Esophagus squamous epithelium (tissue), 5 donors: ENCODE results near the gene NCOA1. TPM values are rescaled to one million over a fixed set of nuclear protein-coding genes. Genes with fewer than 3 reads are reported as not detected.
"Not testable (repeated sequence)": the region's sequence is repeated elsewhere in the genome, so short reads cannot be mapped to it uniquely, and the experiment has no call there.

Source experiments
- DNase-seq: peaks from one replicate; lab custom pipeline; 2025; lab: John Stamatoyannopoulos, UW
- H3K27ac ChIP-seq, 4 donors: fragments of 200-600 bp; sonication (generic); one replicate each; pipeline ENCODE4 v1.5.1; 2016 to 2019; ENCODE audit warnings: mild to moderate bottlenecking in 1 of 4
- H3K27me3 ChIP-seq, 4 donors: fragments of 200-600 bp; sonication (generic); 1 replicate in 3 of 4; 2 replicates in 1 of 4; pipeline versions ENCODE4 v1.5.1 to v1.6.0; 2017 to 2021; ENCODE audit warnings: antibody characterized with exemption in 1 of 4
- H3K36me3 ChIP-seq, 3 donors: fragments of 200-600 bp; sonication (generic); one replicate each; pipeline ENCODE4 v1.5.1; 2016 to 2019
- H3K4me1 ChIP-seq, 3 donors: fragments of 200-600 bp; sonication (generic); one replicate each; pipeline ENCODE4 v1.5.1; 2017 to 2019
- H3K4me3 ChIP-seq, 4 donors: fragments of 200-600 bp; sonication (generic); 1 replicate in 3 of 4; 2 replicates in 1 of 4; pipeline ENCODE4 v1.5.1; 2016 to 2019; ENCODE audit warnings: mild to moderate bottlenecking in 2 of 4, moderate library complexity in 1 of 4
- H3K9me3 ChIP-seq, 3 donors: fragments of 200-600 bp; sonication (generic); one replicate each; pipeline ENCODE4 v1.5.1; 2016 to 2019
- CTCF ChIP-seq, 6 experiments: fragments of 450-650 bp in 4 of 6; fragments of 200-600 bp in 2 of 6; sonication (generic) in 2 of 6; IDR thresholded peaks; one replicate each; pipeline ENCODE4 v1.5.1; 2016 to 2019; ENCODE audit warnings: antibody characterized with exemption in 6 of 6, mild to moderate bottlenecking in 4 of 6, moderate library complexity in 4 of 6
- POLR2A ChIP-seq, 4 donors: fragments of 450-650 bp; IDR thresholded peaks; one replicate each; pipeline ENCODE4 v1.6.1; 2017; ENCODE audit warnings: antibody characterized with exemption in 4 of 4, mild to moderate bottlenecking in 4 of 4, moderate library complexity in 3 of 4
- WGBS, 2 donors: methylation state at CpG; one replicate each; pipeline ENCODE4 v1.1.5; 2018; 5-methylcytosine and 5-hydroxymethylcytosine counted together
- intact Hi-C: fragments of 100-400 bp; cut with DNase I; formaldehyde crosslinking; loops from one replicate; pipeline ENCODE4 v1.15.0; 2022
- total RNA-seq, 4 donors: library from RNA; depleted of rRNA; stranded (reverse); fragments of >200 nt; gene quantifications; one replicate each; pipeline ENCODE4 v1.1.0, GENCODE V29; 2016
- donor health status: DM: yes; HTN: yes; CAD: no.

NCOA1 gene
- total RNA-seq, 4 donors from 2014 or later, result 21.3 to 45.4 (median 32.9) TPM

- Histone ChIP-seq H3K4me1 (peaks cover 4 to 36% (median 13%) of the 10 kb centered on the region in 3 donors), H3K27ac (peak overlapping the region; percentile 92 to 100 (median 96)), H3K4me3 (peak overlapping the region; percentile 53 to 95 (median 73)), H3K27me3 (no peaks in the 10 kb centered on the region), H3K9me3 (no peaks in the 10 kb centered on the region), H3K36me3 (peaks cover 0 to 26% (median 0%) of the 10 kb centered on the region in 3 donors)
- intact Hi-C loops, result no loop called here
- WGBS, 2 donors, result 0 to 6% methylated on average over 9 to 10 of the region's 14 CpGs
- TF ChIP-seq POLR2A (IDR thresholded peaks at IDR 0.05), result no peak
- no peak for TF ChIP-seq CTCF (IDR thresholded peaks at IDR 0.05)
- DNase-seq, result no peak
Measured at GRCh38 chr2:24793761-24794435, 302.8 kb downstream of the NCOA1 start.

GRCh38 chr2:24797644-24798043 is 306.6 kb downstream of the NCOA1 start:
- no peak for DNase-seq
- Histone ChIP-seq H3K4me3 (no peak overlapping the region), H3K4me1 (peaks cover 4 to 17% (median 5%) of the 10 kb centered on the region in 3 donors), H3K9me3 (no peaks in the 10 kb centered on the region), H3K27me3 (no peaks in the 10 kb centered on the region), H3K27ac (no peak overlapping the region), H3K36me3 (peaks cover 0 to 20% (median 0%) of the 10 kb centered on the region in 3 donors)
- intact Hi-C loops, result no loop called here
- WGBS, 2 donors, result 92 to 97% methylated on average over 2 of the region's 2 CpGs
- no peak for TF ChIP-seq POLR2A (IDR thresholded peaks at IDR 0.05)
- no peak for TF ChIP-seq CTCF (IDR thresholded peaks at IDR 0.05)

GRCh38 chr2:24800487-24800886 is 309.4 kb downstream of the NCOA1 start:
- peaks cover 0 to 18% (median 0%) of the 10 kb centered on the region in 3 donors for H3K36me3 ChIP-seq
- H3K4me3 ChIP-seq, H3K9me3 ChIP-seq, intact Hi-C loops, DNase-seq, H3K27me3 ChIP-seq, H3K27ac ChIP-seq, H3K4me1 ChIP-seq: not testable (repeated sequence)
- 90 to 99% methylated on average over 4 to 5 of the region's 5 CpGs for WGBS, 2 donors

GRCh38 chr2:24805811-24806660 is 315.0 kb downstream of the NCOA1 start:
- intact Hi-C loops, DNase-seq, H3K4me3 ChIP-seq, H3K4me1 ChIP-seq, H3K9me3 ChIP-seq, H3K27me3 ChIP-seq, H3K27ac ChIP-seq: not testable (repeated sequence)
- peaks cover 0 to 10% (median 0%) of the 10 kb centered on the region in 3 donors for H3K36me3 ChIP-seq
- WGBS, 2 donors, result 89 to 95% methylated on average over 17 to 25 of the region's 25 CpGs

GRCh38 chr2:24806661-24807036 is 315.6 kb downstream of the NCOA1 start:
- H3K4me1 ChIP-seq, result peaks cover 0 to 4% (median 0%) of the 10 kb centered on the region in 3 donors
- no peak for DNase-seq
- intact Hi-C loops, result no loop called here
- no peak overlapping the region for H3K27ac ChIP-seq
- TF ChIP-seq CTCF (IDR thresholded peaks at IDR 0.05) (no peak), POLR2A (IDR thresholded peaks at IDR 0.05) (no peak)
- no peak overlapping the region for H3K4me3 ChIP-seq
- H3K36me3 ChIP-seq, result peaks cover 0 to 10% (median 0%) of the 10 kb centered on the region in 3 donors
- H3K27me3 ChIP-seq, result no peaks in the 10 kb centered on the region
- H3K9me3 ChIP-seq, result no peaks in the 10 kb centered on the region
